HepG2 (cell line): Measurements from ENCODE around the gene KCTD18. TPM values are rescaled to one million over a fixed set of nuclear protein-coding genes. Genes with fewer than 3 reads are reported as not detected.

Experiments
- ATAC-seq: fragments of 200-7000 bp; cut with Tn5 transposase; 3 replicates; pipeline ENCODE4 v1.9.1; 2020; ENCODE audit warnings: mild to moderate bottlenecking, moderate library complexity
- BruUV-seq: library from RNA; stranded (reverse); fragments of 400-500 nt; replicated peaks from 2 replicates; lab custom pipeline; 2021; lab: Mats Ljungman, UMichigan
- CTCF ChIA-PET: fragments of 300-600 bp; formaldehyde crosslinking; extraction: SDS; loops from one replicate; lab custom pipeline; 2021; ENCODE audit warnings: low total read pairs, inconsistent platforms, low intra/inter-chr PET ratio; lab: Yijun Ruan, JAX
- POLR2A ChIA-PET: fragments of 350-600 bp; sonication (Branson Sonifier 250); formaldehyde crosslinking; loops from one replicate; lab custom pipeline; 2020; ENCODE audit warnings: antibody characterized with exemption, inconsistent platforms; lab: Yijun Ruan, JAX
- DNase-seq: peaks from one replicate; pipeline ENCODE4 v3.0.0-alpha.2; 2015; ENCODE audit warnings: low spot score
- FAIRE-seq: peaks from 3 replicates; lab custom pipeline; 2011; peaks lifted over from hg19 to GRCh38; lab: Jason Lieb, UNC
- H2AFZ ChIP-seq: one replicate; pipeline ENCODE4 v1.6.1; 2011; ENCODE audit warnings: low read length, inconsistent platforms
- H3K27ac ChIP-seq: fragments of 300-600 bp; 3 replicates; pipeline ENCODE4 v1.8.0; 2011; ENCODE audit warnings: mixed run types, mild to moderate bottlenecking, mixed read lengths, low read length, inconsistent platforms; ENCODE audit not compliant: insufficient read depth; ENCODE audit errors: extremely low read length
- H3K27me3 ChIP-seq, 2 experiments: fragments of 200-600 bp in 1 of 2; 2 replicates in 1 of 2; 3 replicates in 1 of 2; pipeline versions ENCODE4 v1.6.0 to v1.8.0; 2011; ENCODE audit warnings: low read length in 2 of 2, mild to moderate bottlenecking in 2 of 2, moderate library complexity in 2 of 2, inconsistent platforms in 1 of 2; ENCODE audit not compliant: insufficient read depth in 2 of 2, control insufficient read depth in 1 of 2
- H3K36me3 ChIP-seq, 2 experiments: fragments of 200-600 bp in 1 of 2; replicated peaks in 1 of 2; 2 replicates in 1 of 2; 3 replicates in 1 of 2; pipeline versions ENCODE4 v1.5.1 to v1.8.0; 2011; ENCODE audit warnings: low read length in 2 of 2, inconsistent platforms in 1 of 2; ENCODE audit not compliant: insufficient read depth in 2 of 2, control insufficient read depth in 1 of 2
- H3K4me1 ChIP-seq: 2 replicates; pipeline ENCODE4 v1.5.1; 2012; ENCODE audit warnings: low read length, inconsistent platforms; ENCODE audit not compliant: insufficient read depth
- H3K4me2 ChIP-seq: 2 replicates; pipeline ENCODE4 v1.6.0; 2011; ENCODE audit warnings: low read depth, low read length, inconsistent platforms
- H3K4me3 ChIP-seq, 3 experiments: fragments of 200-600 bp in 1 of 3; sonication (generic), shearing (Covaris generic) in 1 of 3; replicated peaks in 1 of 3; 2 replicates each; pipeline ENCODE4 v1.5.1; 2011 to 2016; ENCODE audit warnings: low read length in 3 of 3, inconsistent platforms in 2 of 3, low read depth in 2 of 3, mild to moderate bottlenecking in 2 of 3, control low read depth in 1 of 3, mixed read lengths in 1 of 3; ENCODE audit not compliant: insufficient read depth in 1 of 3
- H3K79me2 ChIP-seq: one replicate; pipeline ENCODE4 v1.6.1; 2011; ENCODE audit warnings: low read length, inconsistent platforms; ENCODE audit not compliant: insufficient read depth
- H3K9ac ChIP-seq: 2 replicates; pipeline ENCODE4 v1.6.0; 2011; ENCODE audit warnings: mild to moderate bottlenecking, low read depth, low read length, inconsistent platforms; ENCODE audit not compliant: insufficient read depth
- H3K9me3 ChIP-seq: 2 replicates; pipeline ENCODE4 v1.5.1; 2012; ENCODE audit warnings: mild to moderate bottlenecking, low read length
- H4K20me1 ChIP-seq: 2 replicates; pipeline ENCODE4 v1.6.0; 2011; ENCODE audit warnings: inconsistent platforms, mild to moderate bottlenecking, low read length, moderate library complexity; ENCODE audit not compliant: insufficient read depth
- AGO2 ChIP-seq: fragments of 200-400 bp; formaldehyde crosslinking; optimal IDR thresholded peaks from 2 replicates; pipeline ENCODE3; 2017; ENCODE audit warnings: mild to moderate bottlenecking, low read depth, low read length, moderate library complexity
- CCAR2 ChIP-seq: fragments of 200-400 bp; formaldehyde crosslinking; optimal IDR thresholded peaks from 2 replicates; pipeline ENCODE3; 2018; ENCODE audit warnings: low read depth, mild to moderate bottlenecking, low read length, moderate library complexity
- HNRNPLL ChIP-seq: fragments of 200-400 bp; formaldehyde crosslinking; IDR thresholded peaks from 2 replicates; pipeline ENCODE4 v1.6.1; 2017; ENCODE audit warnings: mild to moderate bottlenecking, low read depth, low read length; ENCODE audit not compliant: poor library complexity, severe bottlenecking
- RBM22 ChIP-seq: fragments of 200-400 bp; formaldehyde crosslinking; optimal IDR thresholded peaks from 2 replicates; pipeline ENCODE3; 2017; ENCODE audit warnings: mild to moderate bottlenecking, low read length, moderate library complexity
- ZNF235 ChIP-seq: sonication (generic); formaldehyde crosslinking; IDR thresholded peaks from 2 replicates; pipeline ENCODE4 v1.8.1; 2023; ENCODE audit warnings: mild to moderate bottlenecking, missing genetic modification reagents, borderline replicate concordance
- ZNF724P ChIP-seq: sonication (generic); formaldehyde crosslinking; IDR thresholded peaks from 2 replicates; pipeline ENCODE4 v1.8.0; 2022; ENCODE audit warnings: missing genetic modification reagents, borderline replicate concordance
- WGBS: methylation state at CpG from one replicate; pipeline ENCODE4 v1.1.6; 2017; ENCODE audit warnings: low lambda C conversion rate; 5-methylcytosine and 5-hydroxymethylcytosine counted together
- in situ Hi-C: cut with HindIII; loops from 2 replicates; pipeline ENCODE4 v1.10.0; 2017; ENCODE audit warnings: low pct_unique_long_range_greater_than_20kb; ENCODE audit not compliant: extremely low pct_ligation_motif_present
- intact Hi-C: fragments of 100-400 bp; cut with micrococcal nuclease; formaldehyde crosslinking; loops from one replicate; pipeline ENCODE4 v1.10.0; 2022; ENCODE audit not compliant: unreplicated experiment
- polyA plus RNA-seq, 8 experiments: library from polyadenylated mRNA; depleted of rRNA in 3 of 8; stranded (reverse) in 7 of 8; unstranded in 1 of 8; fragments of >200 nt; fragmentation: Illumina TruSeq in 4 of 8; extraction: Trizol in 4 of 8; gene quantifications; 2 replicates each; pipeline versions ENCODE4 v1.2.1 to v1.2.3, GENCODE V29; 2011 to 2016; ENCODE audit warnings: low read depth in 4 of 8, missing spikeins in 1 of 8, mixed read lengths in 1 of 8; ENCODE audit not compliant: insufficient read depth in 1 of 8
- total RNA-seq, 5 experiments: library from RNA; depleted of rRNA; stranded (reverse); fragments of >200 nt; fragmentation: Illumina TruSeq; extraction: Trizol; gene quantifications; 2 replicates each; pipeline ENCODE4 v1.2.3, GENCODE V29; 2016; ENCODE audit warnings: low read depth in 1 of 5
- TF ChIP-seq, protein P1 (sequence below): sonication (generic); formaldehyde crosslinking; IDR thresholded peaks from 2 replicates; pipeline ENCODE4 v1.4.0; 2020; ENCODE audit warnings: missing genetic modification reagents, borderline replicate concordance
- TF ChIP-seq, protein P2 (sequence below): sonication (generic); formaldehyde crosslinking; IDR thresholded peaks from 2 replicates; pipeline ENCODE4 v1.4.0; 2020; ENCODE audit warnings: missing genetic modification reagents

Gene KCTD18
- total and polyA plus RNA-seq, 2 of the 13 experiments (the other 11 are each of a cell fraction or from before 2014, with no cell fraction given) = 2.2 to 7.1 TPM

DNA sequence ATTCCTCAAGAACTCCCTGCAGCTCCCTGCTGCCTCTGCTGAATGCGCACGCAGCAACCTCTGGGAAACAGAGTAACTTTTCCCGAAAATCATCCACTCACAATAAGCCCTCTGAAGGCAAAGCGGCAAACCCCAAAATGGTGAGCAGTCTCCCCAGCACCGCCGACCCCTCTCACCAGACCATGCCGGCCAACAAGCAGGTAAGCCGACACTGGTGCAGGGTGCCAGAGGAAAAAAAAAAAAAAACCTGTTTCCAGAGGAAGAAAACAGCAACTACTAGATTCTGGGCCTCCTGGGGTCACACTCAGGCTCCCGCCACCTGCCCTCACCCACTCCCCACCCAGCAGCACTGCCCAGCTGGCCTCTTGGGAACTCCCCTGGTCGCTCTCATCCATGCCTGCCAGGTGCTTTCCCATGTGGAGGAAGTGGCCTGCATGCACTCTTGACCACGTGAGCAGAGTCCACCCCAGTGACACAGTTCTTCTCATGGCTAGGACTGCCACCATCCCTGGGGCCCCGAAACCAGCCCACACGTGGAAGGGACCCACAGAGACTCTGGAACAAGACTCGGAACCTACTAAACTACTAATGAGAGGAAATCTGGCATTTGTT, 36.9 kb downstream of the KCTD18 start:
- no TSS peak for BruUV-seq
- DNase-seq (no peak), ATAC-seq (no peak), FAIRE-seq (no peak)
- Histone ChIP-seq H3K4me1 (no peaks in the 10 kb centered on the region), H3K4me3 (no peak overlapping the region), H2AFZ (no peak overlapping the region), H3K36me3 (peaks cover 60 to 95% of the 10 kb centered on the region in 2 experiments), H3K9ac (no peak overlapping the region), H3K79me2 (no peaks in the 10 kb centered on the region), H3K4me2 (no peak overlapping the region), H3K27me3 (no peaks in the 10 kb centered on the region), H3K9me3 (no peaks in the 10 kb centered on the region), H4K20me1 (0 out of 2 replicates have a peak, but pooled peaks cover 3% of the 10 kb centered on the region), H3K27ac (no peak overlapping the region)
- ChIA-PET POLR2A (no interaction called here), CTCF (no interaction called here)
- TF ChIP-seq ZNF235 (CRISPR knock-in tag) (no peak), AGO2 (peak; percentile 86), CCAR2 (no peak), ZNF724P (CRISPR knock-in tag) (no peak), HNRNPLL (no peak), RBM22 (peak; percentile 81)
- TF ChIP-seq, protein P1, sequence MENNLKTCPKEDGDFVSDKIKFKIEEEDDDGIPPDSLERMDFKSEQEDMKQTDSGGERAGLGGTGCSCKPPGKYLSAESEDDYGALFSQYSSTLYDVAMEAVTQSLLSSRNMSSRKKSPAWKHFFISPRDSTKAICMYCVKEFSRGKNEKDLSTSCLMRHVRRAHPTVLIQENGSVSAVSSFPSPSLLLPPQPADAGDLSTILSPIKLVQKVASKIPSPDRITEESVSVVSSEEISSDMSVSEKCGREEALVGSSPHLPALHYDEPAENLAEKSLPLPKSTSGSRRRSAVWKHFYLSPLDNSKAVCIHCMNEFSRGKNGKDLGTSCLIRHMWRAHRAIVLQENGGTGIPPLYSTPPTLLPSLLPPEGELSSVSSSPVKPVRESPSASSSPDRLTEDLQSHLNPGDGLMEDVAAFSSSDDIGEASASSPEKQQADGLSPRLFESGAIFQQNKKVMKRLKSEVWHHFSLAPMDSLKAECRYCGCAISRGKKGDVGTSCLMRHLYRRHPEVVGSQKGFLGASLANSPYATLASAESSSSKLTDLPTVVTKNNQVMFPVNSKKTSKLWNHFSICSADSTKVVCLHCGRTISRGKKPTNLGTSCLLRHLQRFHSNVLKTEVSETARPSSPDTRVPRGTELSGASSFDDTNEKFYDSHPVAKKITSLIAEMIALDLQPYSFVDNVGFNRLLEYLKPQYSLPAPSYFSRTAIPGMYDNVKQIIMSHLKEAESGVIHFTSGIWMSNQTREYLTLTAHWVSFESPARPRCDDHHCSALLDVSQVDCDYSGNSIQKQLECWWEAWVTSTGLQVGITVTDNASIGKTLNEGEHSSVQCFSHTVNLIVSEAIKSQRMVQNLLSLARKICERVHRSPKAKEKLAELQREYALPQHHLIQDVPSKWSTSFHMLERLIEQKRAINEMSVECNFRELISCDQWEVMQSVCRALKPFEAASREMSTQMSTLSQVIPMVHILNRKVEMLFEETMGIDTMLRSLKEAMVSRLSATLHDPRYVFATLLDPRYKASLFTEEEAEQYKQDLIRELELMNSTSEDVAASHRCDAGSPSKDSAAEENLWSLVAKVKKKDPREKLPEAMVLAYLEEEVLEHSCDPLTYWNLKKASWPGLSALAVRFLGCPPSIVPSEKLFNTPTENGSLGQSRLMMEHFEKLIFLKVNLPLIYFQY = no peak
- TF ChIP-seq, protein P2, sequence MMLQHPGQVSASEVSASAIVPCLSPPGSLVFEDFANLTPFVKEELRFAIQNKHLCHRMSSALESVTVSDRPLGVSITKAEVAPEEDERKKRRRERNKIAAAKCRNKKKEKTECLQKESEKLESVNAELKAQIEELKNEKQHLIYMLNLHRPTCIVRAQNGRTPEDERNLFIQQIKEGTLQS (CRISPR knock-in tag) = no peak
- intact Hi-C loops = no loop called here
- 97% methylated on average over 14 of the region's 14 CpGs for WGBS
- in situ Hi-C loops = no loop called here
